Dedifferentiated amniotic fluid mesenchymal stem cell (primary cell): ENCODE measurements around the gene NFATC1.
"Not testable (repeated sequence)": the region's sequence is repeated elsewhere in the genome, so short reads cannot be mapped to it uniquely, and the experiment has no call there.

Source experiments
- DNase-seq: peaks from one replicate; pipeline ENCODE4 v3.0.0-alpha.2; 2016; ENCODE audit errors: extremely low spot score

NFATC1 gene

GRCh38 chr18:79489051-79489898 lies 93.5 kb downstream of the NFATC1 start:
- DNase-seq = no peak

GRCh38 chr18:79489899-79490625 lies 94.3 kb downstream of the NFATC1 start:
- DNase-seq = no peak

- no peak for DNase-seq
These were observed 94.9 kb downstream of the NFATC1 start for GRCh38 chr18:79490626-79491041.

GRCh38 chr18:79491081-79491551 lies 95.4 kb downstream of the NFATC1 start:
- DNase-seq = no peak

- no peak for DNase-seq
These were observed 97.6 kb downstream of the NFATC1 start for GRCh38 chr18:79493211-79493800.

- DNase-seq = no peak
These were observed 98.1 kb downstream of the NFATC1 start for GRCh38 chr18:79493801-79494211.

- DNase-seq = no peak
These were observed 99.2 kb downstream of the NFATC1 start for GRCh38 chr18:79494936-79495335.

- DNase-seq = no peak
These were observed 99.9 kb downstream of the NFATC1 start for GRCh38 chr18:79495591-79496071.

GRCh38 chr18:79496237-79496977 lies 100.7 kb downstream of the NFATC1 start:
- no peak for DNase-seq

- no peak for DNase-seq
These were observed 101.4 kb downstream of the NFATC1 start for GRCh38 chr18:79496978-79497637.

GRCh38 chr18:79497638-79498081 lies 101.9 kb downstream of the NFATC1 start:
- DNase-seq = no peak

GRCh38 chr18:79498662-79499061 lies 102.9 kb downstream of the NFATC1 start:
- DNase-seq = no peak

GRCh38 chr18:79501006-79501405 lies 105.3 kb downstream of the NFATC1 start:
- DNase-seq = no peak

- DNase-seq = no peak
These were observed 107.1 kb downstream of the NFATC1 start for GRCh38 chr18:79502782-79503181.

GRCh38 chr18:79503406-79503805 lies 107.7 kb downstream of the NFATC1 start:
- no peak for DNase-seq

GRCh38 chr18:79504034-79504433 lies 108.3 kb downstream of the NFATC1 start:
- no peak for DNase-seq

- not testable (repeated sequence) for DNase-seq
These were observed 108.8 kb downstream of the NFATC1 start for GRCh38 chr18:79504495-79504894.

- not testable (repeated sequence) for DNase-seq
These were observed 109.7 kb downstream of the NFATC1 start for GRCh38 chr18:79505465-79505864.

GRCh38 chr18:79506191-79507075 lies 110.7 kb downstream of the NFATC1 start:
- no peak for DNase-seq

GRCh38 chr18:79507076-79507545 lies 111.4 kb downstream of the NFATC1 start:
- no peak for DNase-seq
